PC-3 (cell line): Measurements from ENCODE around the gene MAP1LC3A. TPM values are rescaled to one million over a fixed set of nuclear protein-coding genes. Genes with fewer than 3 reads are reported as not detected.
A peak's percentile ranks its signal among the peaks of the same experiment; 100 is the strongest.

Source experiments
- ATAC-seq: fragments of 200-7000 bp; cut with Tn5 transposase; 2 replicates; pipeline ENCODE4 v1.9.1; 2020; ENCODE audit warnings: mild to moderate bottlenecking, moderate library complexity
- Bru-seq: library from RNA; stranded (reverse); fragments of 400-500 nt; gene quantifications from one replicate; lab custom pipeline; 2021; lab: Mats Ljungman, UMichigan
- BruChase-seq, 2 experiments: library from RNA; stranded (reverse); fragments of 400-500 nt; gene quantifications; one replicate each; lab custom pipeline; 2021; lab: Mats Ljungman, UMichigan
- BruUV-seq: library from RNA; stranded (reverse); fragments of 400-500 nt; replicated peaks from 2 replicates; lab custom pipeline; 2021; lab: Mats Ljungman, UMichigan
- CTCF ChIA-PET: fragments of 300-600 bp; sonication (Branson Sonifier 250); formaldehyde crosslinking; loops from one replicate; lab custom pipeline; 2022; ENCODE audit warnings: antibody characterized with exemption; lab: Charles Lee
- POLR2A ChIA-PET: fragments of 300-600 bp; sonication (Branson Sonifier 250); formaldehyde crosslinking; loops from one replicate; lab custom pipeline; 2022; ENCODE audit warnings: antibody characterized with exemption; ENCODE audit not compliant: unreplicated experiment; lab: Charles Lee
- DNase-seq: peaks from one replicate; pipeline ENCODE4 v3.0.0-alpha.2; 2015
- H2AFZ ChIP-seq: fragments of 300-600 bp; sonication (generic); 2 replicates; pipeline ENCODE4 v1.6.0; 2016; ENCODE audit warnings: antibody characterized with exemption, low read length
- H3F3A ChIP-seq: fragments of 300-600 bp; sonication (generic); one replicate; pipeline ENCODE4 v1.6.0; 2017; ENCODE audit warnings: antibody characterized with exemption, low read length, control low read depth, mild to moderate bottlenecking; ENCODE audit not compliant: unreplicated experiment
- H3K27ac ChIP-seq: fragments of 300-600 bp; sonication (generic); 2 replicates; pipeline ENCODE4 v1.5.1; 2016; ENCODE audit warnings: mild to moderate bottlenecking, low read length
- H3K27me3 ChIP-seq: fragments of 300-600 bp; sonication (generic); 2 replicates; pipeline ENCODE4 v1.6.1; 2016; ENCODE audit warnings: low read length, mixed read lengths
- H3K36me3 ChIP-seq: fragments of 300-600 bp; sonication (generic); 2 replicates; pipeline ENCODE4 v1.6.1; 2016; ENCODE audit warnings: low read depth, mixed run types, low read length, mixed read lengths
- H3K4me1 ChIP-seq: fragments of 300-600 bp; sonication (generic); 2 replicates; pipeline ENCODE4 v1.5.1; 2016; ENCODE audit warnings: low read length; ENCODE audit not compliant: insufficient read depth
- H3K4me2 ChIP-seq: fragments of 300-600 bp; sonication (generic); 2 replicates; pipeline ENCODE4 v1.6.0; 2016; ENCODE audit warnings: low read length
- H3K4me3 ChIP-seq: fragments of 300-600 bp; sonication (generic); 2 replicates; pipeline ENCODE4 v1.5.1; 2016; ENCODE audit warnings: mild to moderate bottlenecking, low read length, mixed read lengths
- H3K79me2 ChIP-seq: fragments of 300-600 bp; sonication (generic); 2 replicates; pipeline ENCODE4 v1.6.1; 2017; ENCODE audit warnings: low read length, mixed read lengths
- H3K9ac ChIP-seq: fragments of 300-600 bp; sonication (generic); 2 replicates; pipeline ENCODE4 v1.6.0; 2016; ENCODE audit warnings: mild to moderate bottlenecking, low read length
- H3K9me2 ChIP-seq: fragments of 300-600 bp; sonication (generic); replicated peaks from 2 replicates; pipeline ENCODE4 v1.6.1; 2016; ENCODE audit warnings: mixed run types, low read length, mixed read lengths
- H3K9me3 ChIP-seq: fragments of 300-600 bp; sonication (generic); 2 replicates; pipeline ENCODE4 v1.6.1; 2016; ENCODE audit warnings: low read length, mixed read lengths
- H4K20me1 ChIP-seq: fragments of 300-600 bp; sonication (generic); 2 replicates; pipeline ENCODE4 v1.6.1; 2016; ENCODE audit warnings: low read length, mixed read lengths
- CTCF ChIP-seq: fragments of 300-600 bp; sonication (generic); conservative IDR thresholded peaks from 2 replicates; pipeline ENCODE4 v1.5.1; 2017; ENCODE audit warnings: antibody characterized with exemption, low read depth, mild to moderate bottlenecking, low read length
- EZH2 ChIP-seq: fragments of 300-600 bp; sonication (generic); IDR thresholded peaks from one replicate; pipeline ENCODE4 v1.6.1; 2017; ENCODE audit warnings: antibody characterized with exemption, mild to moderate bottlenecking, low read length; ENCODE audit not compliant: unreplicated experiment
- EZH2phosphoT487 ChIP-seq: fragments of 300-600 bp; sonication (generic); IDR thresholded peaks from 2 replicates; pipeline ENCODE4 v1.6.1; 2018; ENCODE audit warnings: mild to moderate bottlenecking, antibody characterized with exemption, low read length, borderline replicate concordance
- intact Hi-C: fragments of 100-400 bp; cut with micrococcal nuclease; formaldehyde crosslinking; loops from 2 replicates; pipeline ENCODE4 v1.9.0; 2023
- long read RNA-seq: library from polyadenylated mRNA; unstranded; transcript quantifications from one replicate; pipeline ENCODE4 v2.0.0, GENCODE V29; 2021; ENCODE audit not compliant: unreplicated experiment
- total RNA-seq: library from RNA; depleted of rRNA; stranded (reverse); fragments of >200 nt; gene quantifications from 2 replicates; pipeline ENCODE4 v1.2.3, GENCODE V29; 2014; rRNA removed

MAP1LC3A gene
- total RNA-seq (0.22 and 2.7 TPM in 2 replicates), Bru-seq, nascent RNA (percentile 25 among the genes with signal in this experiment), BruChase-seq, experiment 1, labeled RNA remaining after a 6-hour chase (percentile 33 among the genes with signal in this experiment), BruChase-seq, experiment 2, labeled RNA remaining after a 2-hour chase (percentile 35 among the genes with signal in this experiment)
- long read RNA-seq, transcript MAP1LC3A-201 (4 exons, 1,574 nt): major isoform, 14 of 16 reads
- long read RNA-seq, partial matches to known transcripts: 1 of 16 reads
- long read RNA-seq, other reads (novel, unspliced or antisense): 0 of 16 reads

GRCh38 chr20:34558320-34559218, at the start of gene MAP1LC3A:
Gene MAP1LC3A (plus strand): TSS chr20:34558718. CDS start chr20:34558869, 151 bp downstream.
- ChIA-PET POLR2A (no interaction called here), CTCF (no interaction called here)
- BruUV-seq: no TSS peak
- H3K9me3 ChIP-seq: no peaks in the 10 kb centered on the region
- no peaks in the 10 kb centered on the region for H3K27me3 ChIP-seq
- ATAC-seq (peak; percentile 77), DNase-seq (peak; percentile 70)
- H3K4me1 ChIP-seq: peaks cover 10% of the 10 kb centered on the region; the same call in 1 of the 2 replicates
- no peaks in the 10 kb centered on the region for H3K36me3 ChIP-seq
- no peaks in the 10 kb centered on the region for H3K9me2 ChIP-seq
- peak within 1 kb of the TSS; percentile 92 for H3K4me2 ChIP-seq
- no peaks in the 10 kb centered on the region for H4K20me1 ChIP-seq
- peak within 1 kb of the TSS; percentile 71 for H3K4me3 ChIP-seq
- H3K79me2 ChIP-seq: no peaks in the 10 kb centered on the region
- peak within 1 kb of the TSS; percentile 100 for H2AFZ ChIP-seq
- no peak within 1 kb of the TSS for H3K27ac ChIP-seq
- no peaks in the 10 kb centered on the region for H3F3A ChIP-seq
- intact Hi-C loops: no loop called here
- TF ChIP-seq EZH2 (no peak), EZH2phosphoT487 (no peak), CTCF (no peak)
- H3K9ac ChIP-seq: peak within 1 kb of the TSS; percentile 67

GRCh38 chr20:34510575-34510974, 47.9 kb upstream of the MAP1LC3A start:
- no peaks in the 10 kb centered on the region for H4K20me1 ChIP-seq
- no peaks in the 10 kb centered on the region for H3F3A ChIP-seq
- peaks cover 28% of the 10 kb centered on the region for H3K36me3 ChIP-seq
- no peaks in the 10 kb centered on the region for H3K9me3 ChIP-seq
- no peaks in the 10 kb centered on the region for H3K79me2 ChIP-seq
- no peak for TF ChIP-seq EZH2
- no peak for TF ChIP-seq CTCF
- no peak for TF ChIP-seq EZH2phosphoT487
- DNase-seq (no peak), ATAC-seq (no peak)
- no peak overlapping the region for H2AFZ ChIP-seq
- ChIA-PET CTCF (no interaction called here), POLR2A (no interaction called here)
- no peaks in the 10 kb centered on the region for H3K27me3 ChIP-seq
- H3K4me2 ChIP-seq: no peak overlapping the region
- intact Hi-C loops: no loop called here
- no peak overlapping the region for H3K27ac ChIP-seq
- H3K9ac ChIP-seq: no peak overlapping the region
- peaks cover 16% of the 10 kb centered on the region for H3K4me1 ChIP-seq
- H3K9me2 ChIP-seq: no peaks in the 10 kb centered on the region
- H3K4me3 ChIP-seq: no peak overlapping the region
- no TSS peak for BruUV-seq
